Pancreas (tissue), 10 donors: ENCODE measurements around the gene CD248. TPM values are rescaled to one million over a fixed set of nuclear protein-coding genes. Genes with fewer than 3 reads are reported as not detected.

Experiments
- ATAC-seq, 4 donors: fragments of 200-7000 bp; cut with Tn5 transposase; one replicate each; pipeline versions ENCODE4 v1.8.0 to v1.9.1; 2020; ENCODE audit warnings: mild to moderate bottlenecking in 4 of 4, moderate library complexity in 4 of 4
- DNase-seq, 6 donors: peaks; one replicate each; pipeline ENCODE4 v3.0.0-alpha.2; 2020
- FAIRE-seq: peaks from 2 replicates; lab custom pipeline; 2012; peaks lifted over from hg19 to GRCh38; lab: Jason Lieb, UNC
- H3K27ac ChIP-seq, 4 donors: fragments of 200-600 bp; sonication (generic); 1 replicate in 3 of 4; 2 replicates in 1 of 4; pipeline versions ENCODE4 v1.5.0 to v1.8.0; 2020
- H3K27me3 ChIP-seq, 4 donors: fragments of 200-600 bp; one replicate each; pipeline ENCODE4 v1.8.0; 2021
- H3K36me3 ChIP-seq, 3 donors: fragments of 200-600 bp; sonication (generic) in 1 of 3; one replicate each; pipeline versions ENCODE4 v1.5.0 to v1.8.0; 2020 to 2021
- H3K4me1 ChIP-seq, 3 donors: fragments of 200-600 bp; one replicate each; pipeline ENCODE4 v1.8.0; 2021
- H3K4me3 ChIP-seq, 4 donors: fragments of 200-600 bp; sonication (generic) in 2 of 4; one replicate each; pipeline versions ENCODE4 v1.5.0 to v1.8.0; 2020 to 2021
- H3K9me3 ChIP-seq, 4 donors: fragments of 200-600 bp; one replicate each; pipeline ENCODE4 v1.8.0; 2021
- WGBS, 2 donors: extraction: QIAGEN DNeasy Blood & Tissue Kit; methylation state at CpG; one replicate each; pipeline ENCODE4 v1.1.7; 2013; 5-methylcytosine and 5-hydroxymethylcytosine counted together
- intact Hi-C, 3 donors: fragments of 100-400 bp; cut with DNase I; formaldehyde crosslinking; loops; one replicate each; pipeline versions ENCODE4 v1.11.1 to v1.14.2; 2022
- polyA plus RNA-seq, 2 donors: library from polyadenylated mRNA; stranded (reverse); fragments of 200-250 nt; gene quantifications; one replicate each; pipeline ENCODE4 v1.2.3, GENCODE V29; 2013
- total RNA-seq, 6 donors: library from RNA; stranded (reverse); fragmentation: NEBNext Ultra II Directional in 4 of 6; extraction: Animal tissue kit (Norgen Biotek cat#: 25700) in 4 of 6; gene quantifications; one replicate each; pipeline versions ENCODE4 v1.2.1 to v1.2.4, GENCODE V29; 2021 to 2023
- TF ChIP-seq, protein P1 (sequence below), 4 donors: fragments of 200-600 bp; sonication (generic) in 3 of 4; IDR thresholded peaks; one replicate each; pipeline versions ENCODE4 v1.5.0 to v1.8.0; 2021; ENCODE audit warnings: antibody characterized with exemption in 4 of 4
- donor health status: healthy with polysubstance abuse.
- donor health status: DM: no; HTN: no; CAD: no; lungs with moderate emphysema.
- donor health status: DM: no; HTN: no; CAD: no.
- donor health status: control.
- donor health status: control.
- donor health status: Bipolar disorder and iron deficiency.
- donor health status: DM: yes; HTN: yes; CAD: no.
- donor health status: DM: no; HTN: no; CAD: no.
- donor health status: DM: no; HTN: no; CAD: no.
- donor health status: DM: yes; HTN: yes; CAD: no.

Gene CD248
- total and polyA plus RNA-seq, 8 donors, result 1.2 to 17.7 (median 3.8) TPM

DNA sequence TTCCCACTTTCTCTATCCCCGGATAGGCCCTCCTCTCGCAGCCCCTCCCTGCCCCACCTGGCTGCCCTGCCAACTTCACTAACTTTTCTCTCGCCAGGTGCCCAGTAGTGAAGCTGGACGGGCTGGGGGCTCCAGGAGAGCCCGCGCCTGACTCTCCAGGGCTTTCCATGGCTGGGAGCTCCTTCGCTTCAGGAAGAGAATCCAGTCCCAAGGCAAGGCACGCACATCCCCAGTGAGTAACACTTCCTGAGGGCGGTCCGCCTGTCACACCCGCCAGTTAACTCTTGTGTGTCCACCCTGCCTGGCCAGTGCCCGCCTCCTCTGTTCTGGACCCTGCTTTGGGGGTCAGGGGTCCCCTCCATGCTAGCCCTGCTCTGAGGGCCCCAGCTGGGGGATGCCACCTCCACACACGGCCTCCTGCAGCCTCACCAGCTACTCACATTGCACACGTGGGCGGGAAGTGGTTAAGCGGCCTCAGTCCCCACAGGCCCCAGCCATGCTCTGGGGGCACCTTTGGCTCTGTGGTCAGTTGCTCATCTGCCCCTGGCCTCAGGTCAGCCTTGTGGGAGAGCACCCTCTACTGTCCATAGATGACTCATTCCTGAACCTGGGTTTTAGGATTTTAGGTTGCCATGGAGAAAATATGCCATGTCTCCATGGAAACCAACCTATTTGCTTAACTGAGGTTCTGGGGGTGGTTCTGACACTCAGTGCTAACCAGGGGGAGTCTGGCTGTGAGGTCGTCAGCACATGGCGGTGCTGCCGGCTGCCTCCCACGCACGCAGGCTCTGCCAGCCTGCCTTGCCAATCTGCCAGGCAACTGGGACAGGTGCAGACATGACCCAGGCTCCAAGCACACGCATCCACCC is 19.6 kb upstream of the CD248 start, which contains the start of gene RIN1:
TSS of gene RIN1 (minus strand) at position 201 of the 869 bp plus-strand sequence. CDS start at position 169, 32 bp downstream.
- FAIRE-seq (no peak), ATAC-seq (peak; percentile 75 to 85 (median 80)), DNase-seq (peak in 5 of 6 donors; percentile 54 to 82 (median 70))
- TF ChIP-seq, protein P1, sequence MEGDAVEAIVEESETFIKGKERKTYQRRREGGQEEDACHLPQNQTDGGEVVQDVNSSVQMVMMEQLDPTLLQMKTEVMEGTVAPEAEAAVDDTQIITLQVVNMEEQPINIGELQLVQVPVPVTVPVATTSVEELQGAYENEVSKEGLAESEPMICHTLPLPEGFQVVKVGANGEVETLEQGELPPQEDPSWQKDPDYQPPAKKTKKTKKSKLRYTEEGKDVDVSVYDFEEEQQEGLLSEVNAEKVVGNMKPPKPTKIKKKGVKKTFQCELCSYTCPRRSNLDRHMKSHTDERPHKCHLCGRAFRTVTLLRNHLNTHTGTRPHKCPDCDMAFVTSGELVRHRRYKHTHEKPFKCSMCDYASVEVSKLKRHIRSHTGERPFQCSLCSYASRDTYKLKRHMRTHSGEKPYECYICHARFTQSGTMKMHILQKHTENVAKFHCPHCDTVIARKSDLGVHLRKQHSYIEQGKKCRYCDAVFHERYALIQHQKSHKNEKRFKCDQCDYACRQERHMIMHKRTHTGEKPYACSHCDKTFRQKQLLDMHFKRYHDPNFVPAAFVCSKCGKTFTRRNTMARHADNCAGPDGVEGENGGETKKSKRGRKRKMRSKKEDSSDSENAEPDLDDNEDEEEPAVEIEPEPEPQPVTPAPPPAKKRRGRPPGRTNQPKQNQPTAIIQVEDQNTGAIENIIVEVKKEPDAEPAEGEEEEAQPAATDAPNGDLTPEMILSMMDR (IDR thresholded peaks at IDR 0.05), result peak in 1 of 4 donors; percentile 8
- Histone ChIP-seq H3K4me3 (peak within 1 kb of the TSS; percentile 10 to 68 (median 36)), H3K9me3 (no peaks in the 10 kb centered on the region), H3K27me3 (no peaks in the 10 kb centered on the region), H3K27ac (peak within 1 kb of the TSS; percentile 0 to 57 (median 20)), H3K4me1 (peaks cover 4 to 12% (median 10%) of the 10 kb centered on the region in 3 donors), H3K36me3 (peaks cover 0 to 18% (median 9%) of the 10 kb centered on the region in 3 donors)
- intact Hi-C loops, result no loop called here
- 14 to 16% methylated on average over 22 of the region's 22 CpGs for WGBS, 2 donors

DNA sequence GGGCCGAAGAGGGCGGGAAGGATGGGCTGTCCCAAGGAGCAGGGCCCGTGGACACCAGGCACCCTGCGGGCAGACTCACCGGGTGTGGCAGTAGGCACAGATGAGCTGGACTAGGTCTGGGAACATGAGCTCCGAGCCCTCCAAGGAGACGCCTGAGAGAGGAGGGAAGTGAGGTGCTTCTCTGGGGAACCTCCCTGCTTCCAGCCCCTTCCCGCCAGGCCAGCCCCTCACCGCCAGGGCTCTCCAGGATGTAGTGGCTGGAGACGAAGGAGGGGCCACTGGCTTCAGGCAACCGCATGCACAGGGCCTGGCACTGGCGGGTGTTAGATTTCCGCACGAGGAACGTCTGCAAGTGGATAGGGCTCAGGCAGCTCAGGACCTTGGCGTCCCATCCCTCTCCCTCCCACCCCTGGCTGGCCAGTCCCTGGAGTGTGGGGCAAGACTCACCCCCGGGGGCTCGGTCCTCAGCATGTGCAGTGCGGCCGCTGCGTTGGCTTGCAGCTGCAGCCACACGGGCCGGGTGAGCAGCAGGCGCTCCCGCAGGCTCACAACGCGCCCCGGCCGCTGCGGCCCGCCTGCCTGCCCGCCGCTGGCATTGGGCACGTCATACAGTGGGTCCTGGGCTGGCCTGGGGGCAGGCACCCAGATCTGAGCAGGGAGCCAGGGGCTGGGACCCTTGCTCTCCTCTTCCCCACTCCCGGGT is 18.8 kb upstream of the CD248 start:
- WGBS, 2 donors, result 20 to 21% methylated on average over 23 to 35 of the region's 35 CpGs
- peaks cover 0 to 10% (median 9%) of the 10 kb centered on the region in 3 donors for H3K36me3 ChIP-seq
- DNase-seq, result peak in 3 of 6 donors; percentile 36 to 83 (median 68)
- no peaks in the 10 kb centered on the region for H3K27me3 ChIP-seq
- ATAC-seq, result peak; percentile 32 to 53 (median 40)
- FAIRE-seq, result no peak
- H3K9me3 ChIP-seq, result no peaks in the 10 kb centered on the region
- peak overlapping the region; percentile 10 to 68 (median 36) for H3K4me3 ChIP-seq
- H3K27ac ChIP-seq, result peak overlapping the region; percentile 0 to 57 (median 20)
- peaks cover 4 to 12% (median 10%) of the 10 kb centered on the region in 3 donors for H3K4me1 ChIP-seq
- intact Hi-C loops, result no loop called here
- TF ChIP-seq, protein P1 (IDR thresholded peaks at IDR 0.05), result no peak

DNA sequence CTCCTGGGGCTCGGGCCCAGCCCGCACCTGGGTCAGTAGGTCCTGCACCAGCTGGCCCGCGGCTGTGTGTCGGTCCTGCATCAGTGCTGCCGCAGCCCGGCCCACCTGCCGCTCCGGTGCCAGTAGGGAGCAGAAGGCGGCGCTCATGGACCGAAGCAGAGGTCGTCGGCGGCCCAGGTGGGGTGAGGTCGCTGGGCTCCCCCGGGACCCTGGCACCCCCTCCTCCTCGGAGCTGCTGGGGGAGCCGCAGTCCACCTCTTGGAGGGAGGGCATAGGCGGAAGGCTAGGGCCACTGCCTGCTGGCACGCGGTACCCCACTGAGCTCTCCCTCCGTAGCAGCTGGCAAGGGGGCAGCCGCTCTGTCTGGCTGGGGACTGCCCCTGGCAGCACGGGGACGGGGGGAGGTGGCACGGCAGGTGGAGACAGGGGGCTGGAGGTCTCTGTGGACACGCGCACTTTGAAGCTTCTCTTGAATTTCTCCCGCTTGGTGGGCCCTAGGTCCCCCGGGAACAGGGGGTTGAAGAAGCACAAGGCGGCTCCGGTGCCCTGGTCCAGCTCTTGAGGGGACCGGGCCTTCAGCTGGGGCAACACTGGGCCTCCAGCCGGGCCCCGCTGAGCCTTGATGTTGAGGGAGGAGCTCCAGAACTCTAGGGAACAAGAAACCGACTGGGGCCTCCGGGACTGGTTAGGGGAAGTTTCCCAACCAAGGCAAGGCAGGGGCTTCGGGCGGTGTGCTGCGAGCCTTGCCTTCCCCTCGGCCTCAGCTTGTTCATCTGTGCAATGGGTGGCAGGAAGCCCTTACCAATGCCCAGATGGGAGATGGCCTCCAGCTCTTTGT is 18.0 kb upstream of the CD248 start:
- DNase-seq, result peak in 3 of 6 donors; percentile 51 to 85 (median 58)
- no peak overlapping the region for H3K27ac ChIP-seq
- H3K9me3 ChIP-seq, result no peaks in the 10 kb centered on the region
- peak overlapping the region in 1 of 4 donors; percentile 68 for H3K4me3 ChIP-seq
- TF ChIP-seq, protein P1 (IDR thresholded peaks at IDR 0.05), result no peak
- intact Hi-C loops, result no loop called here
- H3K27me3 ChIP-seq, result no peaks in the 10 kb centered on the region
- peaks cover 0 to 6% (median 5%) of the 10 kb centered on the region in 3 donors for H3K36me3 ChIP-seq
- H3K4me1 ChIP-seq, result peaks cover 4 to 12% (median 10%) of the 10 kb centered on the region in 3 donors
- 86 to 90% methylated on average over 32 to 42 of the region's 42 CpGs for WGBS, 2 donors
- ATAC-seq, result no peak
- no peak for FAIRE-seq

- Histone ChIP-seq H3K9me3 (no peaks in the 10 kb centered on the region), H3K27ac (no peak overlapping the region), H3K27me3 (no peaks in the 10 kb centered on the region), H3K4me3 (no peak overlapping the region), H3K4me1 (peaks cover 4 to 12% (median 10%) of the 10 kb centered on the region in 3 donors), H3K36me3 (peaks cover 0 to under 1% (median 0%) of the 10 kb centered on the region in 3 donors)
- 84 to 93% methylated on average over 28 to 29 of the region's 29 CpGs for WGBS, 2 donors
- TF ChIP-seq, protein P1 (IDR thresholded peaks at IDR 0.05), result no peak
- FAIRE-seq (no peak), ATAC-seq (no peak), DNase-seq (peak in 3 of 6 donors; percentile 34 to 70 (median 52))
- intact Hi-C loops, result no loop called here
Measured at GRCh38 chr11:66333896-66334604, 17.2 kb upstream of the CD248 start.
